H1 (cell line): ENCODE measurements around the gene PTPN7. TPM values are rescaled to one million over a fixed set of nuclear protein-coding genes. Genes with fewer than 3 reads are reported as not detected.

Source experiments
- BRCA1 ChIP-seq: IDR thresholded peaks from 2 replicates; pipeline ENCODE4 v1.6.1; 2012; ENCODE audit warnings: low read depth, low read length, improper control_type of control experiment
- KDM4A ChIP-seq: IDR thresholded peaks from one replicate; pipeline ENCODE4 v1.7.1; 2012; ENCODE audit warnings: low read depth, mild to moderate bottlenecking, moderate library complexity, low read length, inconsistent platforms; ENCODE audit not compliant: severe bottlenecking
- SIX5 ChIP-seq: IDR thresholded peaks from 2 replicates; pipeline ENCODE4 v1.6.1; 2011; ENCODE audit warnings: mild to moderate bottlenecking, low read depth, low read length
- ZNF274 ChIP-seq: IDR thresholded peaks from 2 replicates; pipeline ENCODE4 v1.7.0; 2012; ENCODE audit warnings: low read length, borderline replicate concordance; ENCODE audit errors: extremely low read depth
- polyA plus RNA-seq, 7 experiments: library from polyadenylated mRNA; depleted of rRNA in 3 of 7; stranded (reverse) in 5 of 7; unstranded in 2 of 7; fragments of >200 nt in 5 of 7; fragments of 200-250 nt in 2 of 7; gene quantifications; 1 replicate in 5 of 7; 2 replicates in 1 of 7; 4 replicates in 1 of 7; pipeline versions ENCODE4 v1.2.1 to v1.2.3, GENCODE V29; 2011 to 2013; ENCODE audit warnings: missing spikeins in 2 of 7, mixed read lengths in 2 of 7
- total RNA-seq: library from RNA; stranded (reverse); fragmentation: NEBNext Ultra II Directional; extraction: Animal tissue kit (Norgen Biotek cat#: 25700); gene quantifications from 2 replicates; pipeline ENCODE4 v1.2.1, GENCODE V29; 2021

Gene PTPN7
- total and polyA plus RNA-seq, 2 of the 8 experiments (the other 6 are each of a cell fraction or from before 2014, with no cell fraction given) = 0.20 TPM; not detected in 1

- no peak for TF ChIP-seq SIX5
- TF ChIP-seq BRCA1 = no peak
- no peak for TF ChIP-seq ZNF274
- no peak for TF ChIP-seq KDM4A
Measured at GRCh38 chr1:202200669-202201068, 40.3 kb upstream of the PTPN7 start (continued).
